RCC 7860 (cell line): Measurements from ENCODE around the gene BTBD17.

ENCODE experiments used
- DNase-seq: peaks from one replicate; pipeline ENCODE4 v3.0.0-alpha.2; 2015; ENCODE audit warnings: low spot score
- FAIRE-seq: peaks from 2 replicates; lab custom pipeline; 2012; peaks lifted over from hg19 to GRCh38; lab: Jason Lieb, UNC

BTBD17 gene

GRCh38 chr17:74362069-74362405 is 369 bp upstream of the BTBD17 start:
- DNase-seq (no peak), FAIRE-seq (no peak)

GRCh38 chr17:74360899-74361229 is 804 bp downstream of the BTBD17 start:
- FAIRE-seq (no peak), DNase-seq (no peak)

GRCh38 chr17:74359916-74360315 is 1.8 kb downstream of the BTBD17 start:
- DNase-seq: no peak
- no peak for FAIRE-seq

GRCh38 chr17:74358697-74359096 is 3.0 kb downstream of the BTBD17 start:
- DNase-seq: no peak
- no peak for FAIRE-seq

GRCh38 chr17:74357466-74357809 is 4.2 kb downstream of the BTBD17 start:
- FAIRE-seq: no peak
- no peak for DNase-seq

- no peak for FAIRE-seq
Measured at GRCh38 chr17:74356646-74357465, 4.8 kb downstream of the BTBD17 start.

GRCh38 chr17:74355065-74355464 is 6.6 kb downstream of the BTBD17 start:
- DNase-seq: no peak
- FAIRE-seq: no peak

More at GRCh38 chr17:74356646-74357465, 4.8 kb downstream of the BTBD17 start:
- DNase-seq: no peak

- DNase-seq (no peak), FAIRE-seq (no peak)
Measured at GRCh38 chr17:74354561-74354960, 7.1 kb downstream of the BTBD17 start.

- FAIRE-seq (no peak), DNase-seq (no peak)
Measured at GRCh38 chr17:74354123-74354522, 7.5 kb downstream of the BTBD17 start.

GRCh38 chr17:74353446-74354060 is 8.1 kb downstream of the BTBD17 start:
- DNase-seq (no peak), FAIRE-seq (no peak)

GRCh38 chr17:74351552-74352210 is 10.0 kb downstream of the BTBD17 start:
- FAIRE-seq (no peak), DNase-seq (no peak)

- FAIRE-seq (no peak), DNase-seq (no peak)
Measured at GRCh38 chr17:74350486-74350885, 11.2 kb downstream of the BTBD17 start.

- FAIRE-seq (no peak), DNase-seq (no peak)
Measured at GRCh38 chr17:74349120-74349519, 12.5 kb downstream of the BTBD17 start.

GRCh38 chr17:74347646-74348045 is 14.0 kb downstream of the BTBD17 start:
- no peak for FAIRE-seq

GRCh38 chr17:74345433-74346241 is 16.0 kb downstream of the BTBD17 start:
- FAIRE-seq (no peak), DNase-seq (no peak)

More at GRCh38 chr17:74347646-74348045, 14.0 kb downstream of the BTBD17 start:
- no peak for DNase-seq

- FAIRE-seq: no peak
Measured at GRCh38 chr17:74344658-74345057, 17.0 kb downstream of the BTBD17 start.

GRCh38 chr17:74343526-74344284 is 18.0 kb downstream of the BTBD17 start:
- FAIRE-seq (no peak), DNase-seq (no peak)

More at GRCh38 chr17:74344658-74345057, 17.0 kb downstream of the BTBD17 start:
- no peak for DNase-seq

- DNase-seq: no peak
- no peak for FAIRE-seq
Measured at GRCh38 chr17:74343121-74343520, 18.5 kb downstream of the BTBD17 start.

GRCh38 chr17:74342224-74342623 is 19.4 kb downstream of the BTBD17 start:
- no peak for DNase-seq
- no peak for FAIRE-seq

- no peak for DNase-seq
- FAIRE-seq: no peak
Measured at GRCh38 chr17:74340470-74341023, 21.1 kb downstream of the BTBD17 start.
